K562 (cell line): ENCODE results near the gene CD320.

ENCODE experiments used
- CBFA2T2 ChIP-seq: fragments of 450-650 bp; conservative IDR thresholded peaks from 2 replicates; pipeline ENCODE4 v1.6.1; 2017; ENCODE audit warnings: mild to moderate bottlenecking
- NR0B1 ChIP-seq: fragments of 450-650 bp; IDR thresholded peaks from one replicate; pipeline ENCODE4 v1.6.1; 2018; ENCODE audit warnings: mild to moderate bottlenecking, moderate library complexity; ENCODE audit not compliant: partially characterized antibody
- TRIM24 ChIP-seq, 2 experiments: fragments of 450-650 bp; IDR thresholded peaks; 2 replicates each; pipeline ENCODE4 v1.6.1; 2016

- TF ChIP-seq CBFA2T2 = no peak
- TF ChIP-seq TRIM24 (IDR thresholded peaks at IDR 0.05) = no peak
- TF ChIP-seq NR0B1 = no peak
These were observed 23.2 kb upstream of the CD320 start for GRCh38 chr19:8331263-8331845.
